Left renal pelvis (tissue), 4 donors: ENCODE data around the gene C3orf52. TPM values are rescaled to one million over a fixed set of nuclear protein-coding genes. Genes with fewer than 3 reads are reported as not detected.
A peak's percentile ranks its signal among the peaks of the same experiment; 100 is the strongest.
"Not testable (repeated sequence)": the region's sequence is repeated elsewhere in the genome, so short reads cannot be mapped to it uniquely, and the experiment has no call there.

Source experiments
- DNase-seq, 4 donors: peaks; one replicate each; pipeline ENCODE4 v3.0.0-alpha.2; 2013; ENCODE audit warnings: low read depth in 4 of 4, low spot score in 3 of 4
- polyA plus RNA-seq, 4 donors: library from polyadenylated mRNA; unstranded; fragments of 120-200 nt; gene quantifications; one replicate each; pipeline ENCODE4 v1.2.1, GENCODE V29; 2013; ENCODE audit not compliant: insufficient read length in 4 of 4

C3orf52 gene
- polyA plus RNA-seq: 1 to 10 TPM; 6.1 to 8.3 (median 7.4) TPM

- DNase-seq: peak; percentile 60 to 78 (median 64)
These were observed at the start of gene C3orf52 for GRCh38 chr3:112086076-112086854. TSS of gene C3orf52 (plus strand) at chr3:112086389. CDS start at chr3:112086408, 19 bp downstream.

GRCh38 chr3:112037194-112037593, 49.0 kb upstream of the C3orf52 start:
- not testable (repeated sequence) for DNase-seq

- no peak for DNase-seq
These were observed 47.3 kb upstream of the C3orf52 start for GRCh38 chr3:112038863-112039262.

GRCh38 chr3:112041321-112041720, 44.9 kb upstream of the C3orf52 start:
- DNase-seq: no peak

- DNase-seq: no peak
These were observed 43.3 kb upstream of the C3orf52 start for GRCh38 chr3:112042842-112043280.

- DNase-seq: peak; percentile 31 to 36 (median 32)
These were observed 42.5 kb upstream of the C3orf52 start for GRCh38 chr3:112043621-112044201.

GRCh38 chr3:112046599-112046998, 39.6 kb upstream of the C3orf52 start:
- no peak for DNase-seq

- DNase-seq: no peak
These were observed 38.9 kb upstream of the C3orf52 start for GRCh38 chr3:112047264-112047663.

- DNase-seq: no peak
These were observed 37.3 kb upstream of the C3orf52 start for GRCh38 chr3:112048911-112049310.

GRCh38 chr3:112053229-112053628, 33.0 kb upstream of the C3orf52 start:
- no peak for DNase-seq

GRCh38 chr3:112056451-112056929, 29.7 kb upstream of the C3orf52 start:
- DNase-seq: no peak

GRCh38 chr3:112059497-112059896, 26.7 kb upstream of the C3orf52 start:
- DNase-seq: no peak

- DNase-seq: no peak
These were observed 25.0 kb upstream of the C3orf52 start for GRCh38 chr3:112061152-112061551.

GRCh38 chr3:112072387-112073060, 13.7 kb upstream of the C3orf52 start:
- not testable (repeated sequence) for DNase-seq

GRCh38 chr3:112074006-112074405, 12.2 kb upstream of the C3orf52 start:
- DNase-seq: no peak

- no peak for DNase-seq
These were observed 11.3 kb upstream of the C3orf52 start for GRCh38 chr3:112074616-112075497.

- no peak for DNase-seq
These were observed 7.8 kb upstream of the C3orf52 start for GRCh38 chr3:112078125-112079083.

- no peak for DNase-seq
These were observed 3.0 kb upstream of the C3orf52 start for GRCh38 chr3:112083239-112083638.
